HG03442 (cell line): ENCODE results near the gene TARBP1.
"Not testable (repeated sequence)": the region's sequence is repeated elsewhere in the genome, so short reads cannot be mapped to it uniquely, and the experiment has no call there.

ENCODE experiments used
- ATAC-seq: cut with Tn5 transposase; IDR thresholded peaks from one replicate; pipeline ENCODE4 v1.9.1; 2021; ENCODE audit warnings: mild to moderate bottlenecking, moderate library complexity; ENCODE audit not compliant: unreplicated experiment

Gene TARBP1

GRCh38 chr1:234478481-234479309 lies at the start of gene TARBP1:
TSS of gene TARBP1 (minus strand) at chr1:234479179. CDS start at chr1:234479103, 76 bp downstream.
- peak; percentile 61 for ATAC-seq

GRCh38 chr1:234528074-234528865 lies 49.3 kb upstream of the TARBP1 start:
- ATAC-seq, result no peak

GRCh38 chr1:234527346-234527745 lies 48.4 kb upstream of the TARBP1 start:
- ATAC-seq, result no peak

GRCh38 chr1:234526922-234527321 lies 47.9 kb upstream of the TARBP1 start:
- ATAC-seq, result no peak

GRCh38 chr1:234525099-234525799 lies 46.3 kb upstream of the TARBP1 start:
- no peak for ATAC-seq

- ATAC-seq, result no peak
Measured at GRCh38 chr1:234521836-234522235, 42.9 kb upstream of the TARBP1 start.

GRCh38 chr1:234520908-234521817 lies 42.2 kb upstream of the TARBP1 start:
- ATAC-seq, result no peak

GRCh38 chr1:234519506-234519905 lies 40.5 kb upstream of the TARBP1 start:
- no peak for ATAC-seq

GRCh38 chr1:234518876-234519275 lies 39.9 kb upstream of the TARBP1 start:
- no peak for ATAC-seq

- not testable (repeated sequence) for ATAC-seq
Measured at GRCh38 chr1:234518086-234518485, 39.1 kb upstream of the TARBP1 start.

- no peak for ATAC-seq
Measured at GRCh38 chr1:234517110-234517802, 38.3 kb upstream of the TARBP1 start.

GRCh38 chr1:234515821-234516241 lies 36.9 kb upstream of the TARBP1 start:
- ATAC-seq, result no peak

GRCh38 chr1:234515411-234515810 lies 36.4 kb upstream of the TARBP1 start:
- ATAC-seq, result no peak

- ATAC-seq, result no peak
Measured at GRCh38 chr1:234512451-234512861, 33.5 kb upstream of the TARBP1 start.

- no peak for ATAC-seq
Measured at GRCh38 chr1:234509457-234510328, 30.7 kb upstream of the TARBP1 start.

- ATAC-seq, result no peak
Measured at GRCh38 chr1:234507626-234508387, 28.8 kb upstream of the TARBP1 start.

GRCh38 chr1:234507089-234507488 lies 28.1 kb upstream of the TARBP1 start:
- no peak for ATAC-seq

- ATAC-seq, result no peak
Measured at GRCh38 chr1:234505769-234506102, 26.8 kb upstream of the TARBP1 start.
